NT2/D1 (cell line): ENCODE results near the gene SNED1.
"Not testable (repeated sequence)": the region's sequence is repeated elsewhere in the genome, so short reads cannot be mapped to it uniquely, and the experiment has no call there.

Experiments
- SUZ12 ChIP-seq: IDR thresholded peaks from 2 replicates; pipeline ENCODE4 v1.6.1; 2011; ENCODE audit not compliant: insufficient read length, insufficient read depth; ENCODE audit errors: extremely low read depth
- YY1 ChIP-seq: IDR thresholded peaks from 2 replicates; pipeline ENCODE4 v1.6.1; 2011; ENCODE audit not compliant: insufficient read length, insufficient read depth

- not testable (repeated sequence) for TF ChIP-seq SUZ12, YY1
Measured at GRCh38 chr2:241104611-241105010, 106.2 kb downstream of the SNED1 start.
